Fibroblast of villous mesenchyme (primary cell): ENCODE measurements around the gene UGT1A1. TPM values are rescaled to one million over a fixed set of nuclear protein-coding genes. Genes with fewer than 3 reads are reported as not detected.

Experiments used
- DNase-seq: peaks from one replicate; pipeline ENCODE4 v3.0.0-alpha.2; 2010; ENCODE audit warnings: low read depth
- H3K4me3 ChIP-seq: 2 replicates; pipeline ENCODE4 v1.5.1; 2011; ENCODE audit warnings: low read depth, mild to moderate bottlenecking, low read length
- total RNA-seq: library from RNA; depleted of rRNA; stranded (reverse); fragments of >200 nt; gene quantifications from 2 replicates; pipeline ENCODE4 v1.2.3, GENCODE V29; 2012
- TF ChIP-seq, protein P1 (sequence below): IDR thresholded peaks from 2 replicates; pipeline ENCODE4 v1.5.1; 2012; ENCODE audit warnings: low read depth, mild to moderate bottlenecking, low read length; ENCODE audit not compliant: insufficient read depth

The UGT1A1 gene
- total RNA-seq, 1 donor = not detected

DNA sequence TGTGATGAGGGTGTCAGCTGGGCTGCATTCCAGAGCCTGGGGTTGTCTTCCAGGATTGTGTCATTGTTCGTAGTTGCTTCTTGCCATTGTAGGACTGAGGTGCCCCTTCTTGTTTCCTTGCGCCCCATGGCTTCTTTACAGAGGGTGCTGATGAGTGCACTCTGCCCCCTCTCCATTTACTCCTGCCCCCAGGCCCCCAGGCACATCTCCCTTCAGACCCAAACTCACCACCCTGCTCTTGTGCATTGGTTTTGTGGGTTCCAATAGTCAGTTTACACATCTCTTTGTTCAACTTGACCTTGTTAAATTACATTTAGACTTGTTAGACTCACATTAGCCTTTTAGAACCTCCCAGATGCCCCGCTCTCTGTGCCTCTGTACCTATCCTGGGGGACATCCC lies 61.1 kb downstream of the UGT1A1 start:
- TF ChIP-seq, protein P1, sequence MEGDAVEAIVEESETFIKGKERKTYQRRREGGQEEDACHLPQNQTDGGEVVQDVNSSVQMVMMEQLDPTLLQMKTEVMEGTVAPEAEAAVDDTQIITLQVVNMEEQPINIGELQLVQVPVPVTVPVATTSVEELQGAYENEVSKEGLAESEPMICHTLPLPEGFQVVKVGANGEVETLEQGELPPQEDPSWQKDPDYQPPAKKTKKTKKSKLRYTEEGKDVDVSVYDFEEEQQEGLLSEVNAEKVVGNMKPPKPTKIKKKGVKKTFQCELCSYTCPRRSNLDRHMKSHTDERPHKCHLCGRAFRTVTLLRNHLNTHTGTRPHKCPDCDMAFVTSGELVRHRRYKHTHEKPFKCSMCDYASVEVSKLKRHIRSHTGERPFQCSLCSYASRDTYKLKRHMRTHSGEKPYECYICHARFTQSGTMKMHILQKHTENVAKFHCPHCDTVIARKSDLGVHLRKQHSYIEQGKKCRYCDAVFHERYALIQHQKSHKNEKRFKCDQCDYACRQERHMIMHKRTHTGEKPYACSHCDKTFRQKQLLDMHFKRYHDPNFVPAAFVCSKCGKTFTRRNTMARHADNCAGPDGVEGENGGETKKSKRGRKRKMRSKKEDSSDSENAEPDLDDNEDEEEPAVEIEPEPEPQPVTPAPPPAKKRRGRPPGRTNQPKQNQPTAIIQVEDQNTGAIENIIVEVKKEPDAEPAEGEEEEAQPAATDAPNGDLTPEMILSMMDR = no peak
- H3K4me3 ChIP-seq = no peak overlapping the region
- no peak for DNase-seq

DNA sequence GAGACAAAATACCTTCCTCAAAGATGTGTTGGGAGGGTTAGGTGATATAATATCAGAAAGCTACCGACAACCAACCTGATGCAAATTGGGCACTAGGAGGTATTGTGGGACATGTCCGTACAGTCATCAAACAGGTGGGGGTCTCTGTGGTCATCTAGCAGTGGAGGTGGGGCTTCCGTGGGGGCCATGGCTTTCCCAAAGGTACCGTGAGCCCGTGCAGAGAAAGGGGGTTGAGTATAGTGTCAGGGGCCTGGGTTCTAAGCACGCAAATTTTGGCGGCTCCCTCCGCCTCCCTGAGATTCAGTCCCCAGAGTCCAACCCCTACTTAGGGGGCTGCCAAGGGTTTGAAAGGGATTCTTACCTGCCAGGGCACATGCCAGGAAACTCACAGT lies 61.6 kb downstream of the UGT1A1 start:
- H3K4me3 ChIP-seq = no peak overlapping the region
- TF ChIP-seq, protein P1 = no peak
- no peak for DNase-seq

DNA sequence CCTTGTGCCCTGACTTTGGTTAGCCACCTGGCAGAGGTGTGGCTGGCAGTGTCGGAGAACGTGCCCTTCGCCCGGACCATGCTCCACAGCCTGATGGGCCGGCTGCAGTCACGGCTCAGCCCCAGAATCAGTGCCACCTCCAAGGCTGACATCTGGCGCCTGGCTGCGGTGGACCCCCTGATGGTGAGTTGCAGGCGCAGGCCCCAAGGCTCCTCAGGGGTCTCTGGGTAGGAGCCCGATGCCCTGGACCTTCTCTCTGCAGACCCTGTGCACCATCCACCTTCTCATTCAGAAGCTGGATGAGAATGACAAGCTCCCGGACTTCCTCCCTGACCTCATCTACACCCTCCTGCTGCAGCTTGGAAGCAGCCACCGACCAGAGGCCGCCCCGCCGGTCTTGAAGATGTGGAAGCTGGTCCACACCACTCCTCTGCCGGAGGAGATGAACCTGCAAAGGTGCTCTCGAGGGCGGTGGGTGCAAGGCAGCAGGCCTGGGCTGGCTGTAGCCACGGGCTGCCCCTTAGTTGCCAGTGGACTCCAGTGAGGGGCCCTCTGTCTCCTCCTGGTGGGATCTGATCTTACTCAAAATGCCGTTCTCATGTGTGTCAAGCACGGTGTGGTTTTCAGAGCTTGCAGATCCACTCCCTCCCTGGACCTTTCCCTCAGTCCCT lies 62.2 kb downstream of the UGT1A1 start:
- H3K4me3 ChIP-seq = no peak overlapping the region
- no peak for DNase-seq
- TF ChIP-seq, protein P1 = no peak

Other genes with a start within 250 kb of the UGT1A1 start
- 28.3 and 48.8 TPM in 2 replicates for gene USP40, start 193.5 kb upstream of the UGT1A1 start, total RNA-seq
- under 0.01 TPM in 1 of 2 replicates, not detected in the other for gene UGT1A8, start 142.6 kb upstream of the UGT1A1 start, total RNA-seq
- not detected in 2 replicates for gene UGT1A10, start 123.8 kb upstream of the UGT1A1 start, total RNA-seq
- gene UGT1A9, start 88.4 kb upstream of the UGT1A1 start, total RNA-seq = not detected in 2 replicates
- not detected in 2 replicates for gene UGT1A7, start 78.4 kb upstream of the UGT1A1 start, total RNA-seq
- not detected in 2 replicates for gene UGT1A6, start 67.4 kb upstream of the UGT1A1 start, total RNA-seq
- gene UGT1A5, start 47.4 kb upstream of the UGT1A1 start, total RNA-seq = not detected in 2 replicates
- gene UGT1A4, start 41.5 kb upstream of the UGT1A1 start, total RNA-seq = not detected in 2 replicates
- not detected in 2 replicates for gene UGT1A3, start 31.2 kb upstream of the UGT1A1 start, total RNA-seq
- gene MROH2A, start 18.1 kb downstream of the UGT1A1 start, total RNA-seq = not detected in 2 replicates
- 12.2 and 27.2 TPM in 2 replicates for gene HJURP, start 94.3 kb downstream of the UGT1A1 start, total RNA-seq
- gene TRPM8, start 157.1 kb downstream of the UGT1A1 start, total RNA-seq = not detected in 2 replicates